Activated CD4-positive, CD25-positive, alpha-beta regulatory T cell treated with anti-CD3 and anti-CD28 coated beads, Interleukin-2, amount 50 U/mL, for 24 hours (primary cell): ENCODE data around the gene ZNF284.
"Not testable (repeated sequence)": the region's sequence is repeated elsewhere in the genome, so short reads cannot be mapped to it uniquely, and the experiment has no call there.

Source experiments
- ATAC-seq, 2 donors: fragments of 150-1000 bp; cut with Tn5 transposase; one replicate each; pipeline ENCODE4 v1.10.0; 2021; ENCODE audit warnings: mild to moderate bottlenecking in 1 of 2, moderate library complexity in 1 of 2

The ZNF284 gene

GRCh38 chr19:44111910-44112463 is 40.0 kb downstream of the ZNF284 start:
- no peak for ATAC-seq

GRCh38 chr19:44112802-44113137 is 40.8 kb downstream of the ZNF284 start:
- ATAC-seq: no peak

- peak; percentile 98 to 100 for ATAC-seq
Measured at GRCh38 chr19:44113138-44113783, 41.3 kb downstream of the ZNF284 start, which contains the start of gene ZNF225. Gene ZNF225 (plus strand): TSS chr19:44113399. CDS start chr19:44115828, 2,429 bp downstream.

GRCh38 chr19:44113784-44114390 is 41.9 kb downstream of the ZNF284 start:
- ATAC-seq: no peak

- ATAC-seq: not testable (repeated sequence)
Measured at GRCh38 chr19:44121162-44121561, 49.2 kb downstream of the ZNF284 start.

GRCh38 chr19:44131955-44132354 is 60.0 kb downstream of the ZNF284 start:
- ATAC-seq: no peak
